Epithelial cell of proximal tubule (primary cell): ENCODE data around the gene RER1. TPM values are rescaled to one million over a fixed set of nuclear protein-coding genes. Genes with fewer than 3 reads are reported as not detected.
"Not testable (repeated sequence)": the region's sequence is repeated elsewhere in the genome, so short reads cannot be mapped to it uniquely, and the experiment has no call there.

Experiments
- DNase-seq: peaks from one replicate; pipeline ENCODE4 v3.0.0-alpha.2; 2011; ENCODE audit warnings: low read depth
- H3K4me3 ChIP-seq: 2 replicates; pipeline ENCODE4 v1.5.1; 2011; ENCODE audit warnings: low read depth, mild to moderate bottlenecking, low read length
- total RNA-seq: library from RNA; depleted of rRNA; stranded (reverse); fragments of >200 nt; gene quantifications from 2 replicates; pipeline ENCODE4 v1.2.3, GENCODE V29; 2015
- TF ChIP-seq, protein P1 (sequence below): conservative IDR thresholded peaks from 2 replicates; pipeline ENCODE4 v1.5.1; 2012; ENCODE audit warnings: low read depth, mild to moderate bottlenecking, low read length

Gene RER1
- total RNA-seq, 1 donor from 2014 or later: 185 TPM

DNA sequence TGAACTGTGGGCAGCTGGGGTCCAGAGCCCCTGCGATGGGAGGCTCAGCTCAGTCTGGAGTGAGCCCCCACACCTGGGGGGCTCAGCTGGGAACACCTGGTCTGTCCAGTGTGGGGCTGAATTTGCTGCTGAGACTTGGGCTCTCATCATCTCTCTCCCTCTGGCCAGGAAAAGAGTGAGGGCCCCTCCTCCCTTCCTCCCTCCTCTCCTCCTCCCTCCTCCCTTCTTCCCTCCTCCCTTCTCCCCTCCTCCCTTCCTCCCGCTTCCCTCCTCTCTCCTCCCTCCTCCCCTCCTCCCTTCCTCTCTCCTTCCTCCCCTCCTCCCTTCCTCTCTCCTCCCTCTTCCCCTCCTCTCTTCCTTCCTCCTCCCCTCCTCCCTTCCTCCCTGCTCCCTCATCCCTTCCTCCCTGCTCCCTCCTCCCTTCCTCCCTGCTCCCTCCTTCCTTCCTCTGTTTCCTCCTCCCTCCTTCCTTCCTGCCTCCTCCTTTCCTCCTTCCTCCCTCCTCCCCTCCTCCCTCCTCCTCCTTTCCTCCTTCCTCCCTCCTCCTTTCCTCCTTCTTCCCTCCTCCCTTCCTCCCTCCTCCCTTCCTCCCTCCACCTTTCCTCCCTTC, 44.2 kb downstream of the RER1 start:
- no peak overlapping the region for H3K4me3 ChIP-seq
- TF ChIP-seq, protein P1, sequence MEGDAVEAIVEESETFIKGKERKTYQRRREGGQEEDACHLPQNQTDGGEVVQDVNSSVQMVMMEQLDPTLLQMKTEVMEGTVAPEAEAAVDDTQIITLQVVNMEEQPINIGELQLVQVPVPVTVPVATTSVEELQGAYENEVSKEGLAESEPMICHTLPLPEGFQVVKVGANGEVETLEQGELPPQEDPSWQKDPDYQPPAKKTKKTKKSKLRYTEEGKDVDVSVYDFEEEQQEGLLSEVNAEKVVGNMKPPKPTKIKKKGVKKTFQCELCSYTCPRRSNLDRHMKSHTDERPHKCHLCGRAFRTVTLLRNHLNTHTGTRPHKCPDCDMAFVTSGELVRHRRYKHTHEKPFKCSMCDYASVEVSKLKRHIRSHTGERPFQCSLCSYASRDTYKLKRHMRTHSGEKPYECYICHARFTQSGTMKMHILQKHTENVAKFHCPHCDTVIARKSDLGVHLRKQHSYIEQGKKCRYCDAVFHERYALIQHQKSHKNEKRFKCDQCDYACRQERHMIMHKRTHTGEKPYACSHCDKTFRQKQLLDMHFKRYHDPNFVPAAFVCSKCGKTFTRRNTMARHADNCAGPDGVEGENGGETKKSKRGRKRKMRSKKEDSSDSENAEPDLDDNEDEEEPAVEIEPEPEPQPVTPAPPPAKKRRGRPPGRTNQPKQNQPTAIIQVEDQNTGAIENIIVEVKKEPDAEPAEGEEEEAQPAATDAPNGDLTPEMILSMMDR: no peak
- DNase-seq: no peak

DNA sequence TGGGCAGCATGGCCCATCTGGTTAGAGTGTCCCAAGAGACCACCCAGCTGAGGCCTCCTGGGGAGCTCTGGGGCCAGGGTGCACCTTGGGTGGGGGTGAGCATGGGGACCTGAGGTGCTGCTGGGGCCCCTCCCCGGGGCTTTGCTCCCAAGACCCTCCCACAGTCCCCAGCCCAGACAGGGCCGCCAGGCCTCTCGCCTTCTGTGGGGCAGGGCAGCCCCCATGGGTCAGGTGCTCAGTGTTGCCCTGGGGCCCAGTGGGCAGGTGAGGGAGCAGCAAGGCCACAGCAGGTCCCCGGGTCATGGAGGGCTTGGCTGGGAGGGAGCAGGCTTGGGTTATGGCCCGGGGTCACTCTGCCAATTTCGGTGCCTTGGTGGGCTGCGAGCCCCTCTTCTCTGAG, 45.2 kb downstream of the RER1 start:
- no peak for DNase-seq
- TF ChIP-seq, protein P1: no peak

DNA sequence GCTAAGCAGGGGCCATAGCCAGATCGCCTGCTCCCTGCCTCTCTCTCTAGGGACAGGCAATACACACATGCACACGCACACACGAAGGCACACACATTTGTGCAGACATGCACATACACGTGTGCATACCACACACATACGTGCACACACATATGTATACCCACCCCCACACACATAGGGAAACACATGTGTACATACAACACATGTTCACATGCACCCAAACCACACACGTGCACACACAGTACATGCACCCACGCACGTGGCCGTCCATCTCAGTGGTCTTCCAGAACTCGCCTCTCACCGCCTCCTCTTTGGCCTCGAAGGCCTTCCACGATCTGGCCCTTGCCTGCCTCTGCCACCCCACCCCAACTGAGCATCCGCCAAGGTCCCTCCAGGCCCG, 46.0 kb downstream of the RER1 start:
- DNase-seq: no peak
- no peak overlapping the region for H3K4me3 ChIP-seq
- TF ChIP-seq, protein P1: no peak

More for the DNA sequence above, 45.2 kb downstream of the RER1 start:
- H3K4me3 ChIP-seq: no peak overlapping the region

DNA sequence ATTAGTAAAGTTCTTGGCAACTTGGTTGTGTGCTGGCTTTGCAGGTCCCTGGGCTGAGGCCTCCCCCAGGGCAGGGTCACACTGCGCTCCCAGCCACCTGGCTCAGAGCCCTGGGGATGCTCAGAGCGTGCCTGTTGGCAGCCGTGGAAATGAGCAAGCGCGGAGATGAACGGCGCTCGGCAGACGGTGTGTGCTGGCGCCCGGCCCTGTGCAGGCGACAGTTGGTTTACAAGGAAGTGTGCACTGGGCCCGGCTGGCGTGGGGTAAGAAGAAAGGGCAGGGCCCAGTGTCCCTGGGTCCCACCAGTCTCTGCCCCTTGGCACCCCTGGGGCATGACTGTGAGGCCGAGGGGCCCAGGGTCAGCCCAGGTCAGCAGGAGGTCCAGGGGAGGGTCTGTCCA, 46.4 kb downstream of the RER1 start:
- TF ChIP-seq, protein P1: no peak
- no peak overlapping the region for H3K4me3 ChIP-seq
- no peak for DNase-seq

DNA sequence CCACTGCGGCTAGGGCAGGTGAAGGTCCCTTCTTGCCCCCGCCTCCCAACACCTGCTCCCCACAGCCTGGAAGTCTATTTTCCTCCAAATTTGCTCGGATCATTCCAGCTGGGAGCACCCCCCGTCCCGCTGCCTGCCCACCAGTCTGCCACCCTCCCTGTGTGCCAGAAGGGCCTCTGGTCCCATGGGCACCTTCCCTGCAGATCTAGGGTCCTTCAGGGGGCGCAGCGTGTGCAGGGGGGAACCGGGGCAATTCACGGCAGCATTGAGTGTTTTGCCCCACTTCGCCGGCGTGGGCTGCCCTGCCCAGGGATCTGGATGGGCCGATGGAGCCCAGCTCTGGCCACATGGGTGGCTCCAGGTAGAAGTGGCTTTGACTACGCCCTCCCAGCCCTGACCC, 47.0 kb downstream of the RER1 start:
- no peak overlapping the region for H3K4me3 ChIP-seq
- TF ChIP-seq, protein P1: no peak
- DNase-seq: no peak

DNA sequence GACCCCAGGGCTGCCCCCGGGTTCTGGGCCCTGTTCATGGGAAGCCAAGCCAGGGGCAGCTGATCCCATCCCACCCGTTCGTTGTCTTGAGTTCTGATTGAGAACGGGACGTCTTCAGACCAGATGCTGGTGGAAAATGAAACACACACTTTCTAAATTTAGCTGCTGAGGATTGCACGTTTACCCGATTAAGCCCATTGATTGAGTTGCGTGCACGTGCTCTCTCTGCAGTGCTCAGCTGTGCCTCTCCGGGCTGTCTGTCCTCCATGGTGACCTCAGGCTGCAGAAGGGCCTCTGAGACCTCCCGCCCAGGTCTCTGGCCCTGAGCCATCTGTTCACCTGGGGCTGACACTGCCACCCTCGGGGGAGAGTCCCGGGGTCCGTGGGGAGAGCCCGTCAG, 47.7 kb downstream of the RER1 start:
- TF ChIP-seq, protein P1: no peak
- DNase-seq: no peak
- H3K4me3 ChIP-seq: no peak overlapping the region

DNA sequence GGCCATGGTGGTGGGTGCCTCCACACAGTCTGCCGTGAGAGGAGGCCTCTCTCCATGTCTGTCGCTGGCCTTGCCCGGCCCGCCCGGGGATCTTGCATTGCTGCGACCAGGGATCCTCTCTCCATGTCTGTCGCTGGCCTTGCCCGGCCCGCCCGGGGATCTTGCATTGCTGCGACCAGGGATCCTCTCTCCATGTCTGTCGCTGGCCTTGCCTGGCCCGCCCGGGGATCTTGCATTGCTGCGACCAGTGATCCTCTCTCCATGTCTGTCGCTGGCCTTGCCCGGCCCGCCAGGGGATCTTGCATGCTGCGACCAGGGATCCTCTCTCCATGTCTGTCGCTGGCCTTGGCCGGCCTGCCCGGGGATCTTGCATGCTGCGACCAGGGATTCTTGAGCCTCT, 48.7 kb downstream of the RER1 start:
- DNase-seq, H3K4me3 ChIP-seq: not testable (repeated sequence)

DNA sequence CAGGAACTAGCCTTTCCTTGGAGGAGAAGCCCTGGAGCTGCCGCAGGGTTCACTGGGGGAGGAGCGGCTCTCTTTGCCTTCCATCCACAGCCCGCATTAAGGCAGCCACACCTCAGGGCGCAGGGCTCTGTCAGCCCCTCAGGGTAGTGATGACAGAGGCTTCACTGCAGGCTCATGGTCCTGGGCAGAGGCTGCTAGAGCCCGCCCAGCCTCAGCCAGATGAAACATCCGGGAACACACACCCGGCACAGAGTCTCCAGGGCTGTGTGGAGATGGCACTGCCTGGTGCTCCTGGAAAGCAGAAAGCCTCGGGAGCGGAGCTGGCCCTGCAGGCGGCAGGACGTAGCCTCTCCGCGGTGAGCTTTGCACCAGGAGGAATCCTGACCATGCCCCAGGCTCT, 50.1 kb downstream of the RER1 start:
- H3K4me3 ChIP-seq: no peak overlapping the region
- no peak for DNase-seq
- TF ChIP-seq, protein P1: no peak
